ENCODE results near the gene MAGIX.
"Not testable (repeated sequence)": the region's sequence is repeated elsewhere in the genome, so short reads cannot be mapped to it uniquely, and the experiment has no call there.

MAGIX gene

DNA sequence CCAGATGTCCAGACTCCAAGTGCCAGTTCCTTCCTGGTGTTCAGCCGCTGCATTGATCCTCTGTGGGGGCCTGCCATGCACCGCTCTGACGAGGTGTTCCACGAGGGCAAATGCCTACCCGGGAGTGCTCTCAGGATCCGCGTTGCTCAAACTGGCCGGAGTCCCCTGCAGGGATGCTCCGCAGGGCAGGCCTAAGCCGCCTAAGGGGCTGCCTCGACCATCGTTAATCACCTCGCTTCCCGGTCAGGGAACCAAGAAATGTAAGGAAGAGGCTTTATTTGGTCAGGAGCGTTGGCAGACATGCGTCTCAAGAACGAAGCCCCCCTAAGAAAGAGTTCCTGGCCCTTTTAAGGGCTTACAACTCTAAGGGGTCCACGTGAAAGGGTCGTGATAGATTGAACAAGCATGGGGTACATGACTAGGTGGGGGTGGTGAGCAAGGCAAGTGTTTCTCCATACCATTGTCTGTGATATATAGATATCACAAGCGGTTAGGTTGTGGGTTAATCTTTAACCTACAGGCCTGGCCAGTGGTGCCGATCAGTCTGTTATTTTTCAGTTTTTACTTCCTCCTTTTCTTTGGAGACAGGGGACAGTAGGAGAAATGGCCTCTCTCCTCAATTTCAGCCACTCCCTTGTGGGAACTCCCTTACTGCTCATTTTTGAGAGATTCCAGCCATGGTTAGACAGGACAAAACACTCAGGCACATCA is 14.0 kb upstream of the MAGIX start:
- peak; percentile 63 for TF ChIP-seq POLR2A (IDR thresholded peaks at IDR 0.05; ENCODE audit: low read length)
- peak; percentile 51 to 85 for DNase-seq

- DNase-seq, result not testable (repeated sequence)
Observed at GRCh38 chrX:49149291-49149690, 13.3 kb upstream of the MAGIX start.

GRCh38 chrX:49153467-49153866 is 9.1 kb upstream of the MAGIX start:
- TF ChIP-seq GATA1 (IDR thresholded peaks at IDR 0.05; ENCODE audit: low read depth, low read length), result no peak
- no peak for TF ChIP-seq POLR2A (IDR thresholded peaks at IDR 0.05; ENCODE audit: low read length)
- DNase-seq, result no peak

GRCh38 chrX:49155243-49155899 is 7.2 kb upstream of the MAGIX start:
- TF ChIP-seq POLR2A (IDR thresholded peaks at IDR 0.05; ENCODE audit: low read length) (peak; percentile 59), GATA1 (IDR thresholded peaks at IDR 0.05; ENCODE audit: low read depth, low read length) (no peak)
- DNase-seq, result peak; percentile 74 to 87

DNA sequence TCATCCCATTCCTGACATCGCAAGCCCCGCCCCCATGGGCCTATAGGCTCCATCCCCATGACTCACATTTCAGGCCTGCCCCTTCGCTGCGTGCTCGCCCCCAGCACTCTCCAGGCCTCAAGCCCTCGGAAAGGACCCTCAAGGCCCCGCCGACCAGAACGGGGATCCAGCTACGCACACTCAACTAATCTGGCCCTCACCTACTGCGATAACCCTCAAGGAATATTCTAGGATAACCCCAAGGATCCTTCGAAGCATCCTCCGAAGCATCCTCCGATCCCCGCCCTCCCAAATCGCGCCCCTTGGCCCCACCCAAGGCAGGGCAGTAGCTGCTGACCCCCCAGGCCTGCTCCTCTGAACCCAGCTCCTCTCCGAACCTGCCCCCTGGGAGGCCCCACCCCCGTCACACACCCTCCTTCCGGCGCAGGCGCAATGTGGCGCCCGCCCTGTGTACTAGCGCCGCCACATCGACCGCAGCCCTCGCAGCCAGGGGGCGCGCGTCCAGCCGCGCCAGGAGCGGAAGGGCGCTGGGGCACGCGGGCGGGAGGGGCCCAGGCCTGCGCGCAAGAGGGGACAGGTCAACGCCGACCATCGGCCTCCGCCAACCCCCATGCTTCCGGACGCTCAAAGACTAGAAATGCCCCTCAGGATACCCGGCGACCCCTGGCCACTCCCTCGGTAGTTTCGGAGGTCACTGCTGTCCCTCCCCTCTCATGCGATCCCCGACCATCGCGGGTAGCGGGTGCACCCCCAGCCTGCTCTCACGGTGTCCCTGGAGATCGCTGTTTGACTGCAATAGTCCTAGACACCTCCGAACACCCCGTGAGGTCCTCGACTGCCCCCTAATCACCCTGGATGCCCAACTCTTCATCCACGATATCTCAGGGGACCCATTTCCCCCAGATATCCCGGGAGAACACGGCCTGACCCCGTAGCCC is 6.4 kb upstream of the MAGIX start:
- no peak for TF ChIP-seq GATA1 (IDR thresholded peaks at IDR 0.05; ENCODE audit: low read depth, low read length)
- peak; percentile 92 to 94 for DNase-seq

- no peak for DNase-seq
- TF ChIP-seq POLR2A (IDR thresholded peaks at IDR 0.05; ENCODE audit: low read length), result no peak
- no peak for TF ChIP-seq GATA1 (IDR thresholded peaks at IDR 0.05; ENCODE audit: low read depth, low read length)
Observed at GRCh38 chrX:49157194-49157593, 5.4 kb upstream of the MAGIX start.

DNA sequence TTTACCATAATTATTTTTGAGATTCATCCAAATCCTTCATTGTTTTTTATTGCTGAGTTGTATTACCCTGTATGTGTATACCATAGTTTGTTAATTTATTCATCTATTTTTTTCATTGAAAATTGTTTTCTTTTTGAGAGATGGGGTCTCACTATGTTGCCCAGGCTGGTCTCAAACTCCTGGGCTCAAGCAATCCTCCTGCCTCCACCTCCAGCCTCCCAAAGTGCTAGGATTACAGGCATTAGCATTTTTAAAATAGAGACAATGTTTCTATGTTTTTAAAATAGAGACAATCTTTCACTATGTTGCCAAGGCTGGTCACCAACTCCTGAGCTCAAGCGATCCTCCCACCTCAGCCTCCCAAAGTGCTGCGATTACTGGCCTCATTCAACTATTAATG is 1.6 kb upstream of the MAGIX start:
- no peak for TF ChIP-seq POLR2A (IDR thresholded peaks at IDR 0.05; ENCODE audit: low read length)
- no peak for TF ChIP-seq GATA1 (IDR thresholded peaks at IDR 0.05; ENCODE audit: low read depth, low read length)
- DNase-seq, result no peak

DNA sequence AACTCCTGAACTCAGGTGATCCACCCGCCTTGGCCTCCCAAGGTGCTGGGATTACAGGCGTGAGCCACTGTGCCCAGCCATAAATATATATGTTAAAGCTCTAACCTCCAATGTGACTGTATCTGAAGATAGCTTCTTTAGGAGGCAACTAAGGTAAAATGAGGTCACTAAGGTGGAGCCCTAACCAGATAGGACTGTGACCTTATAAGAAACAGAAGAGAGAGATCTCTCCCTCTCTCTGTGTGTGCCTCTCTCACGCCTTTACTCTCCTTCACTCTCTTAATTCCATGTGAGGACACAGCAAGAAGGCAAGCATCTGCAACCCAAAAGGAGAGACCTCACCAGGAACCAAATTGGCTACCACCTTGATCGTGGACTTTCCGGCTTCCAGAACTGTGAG is 926 bp upstream of the MAGIX start:
- peak; percentile 51 to 54 for DNase-seq
- TF ChIP-seq GATA1 (IDR thresholded peaks at IDR 0.05; ENCODE audit: low read depth, low read length) (no peak), POLR2A (IDR thresholded peaks at IDR 0.05; ENCODE audit: low read length) (no peak)

DNA sequence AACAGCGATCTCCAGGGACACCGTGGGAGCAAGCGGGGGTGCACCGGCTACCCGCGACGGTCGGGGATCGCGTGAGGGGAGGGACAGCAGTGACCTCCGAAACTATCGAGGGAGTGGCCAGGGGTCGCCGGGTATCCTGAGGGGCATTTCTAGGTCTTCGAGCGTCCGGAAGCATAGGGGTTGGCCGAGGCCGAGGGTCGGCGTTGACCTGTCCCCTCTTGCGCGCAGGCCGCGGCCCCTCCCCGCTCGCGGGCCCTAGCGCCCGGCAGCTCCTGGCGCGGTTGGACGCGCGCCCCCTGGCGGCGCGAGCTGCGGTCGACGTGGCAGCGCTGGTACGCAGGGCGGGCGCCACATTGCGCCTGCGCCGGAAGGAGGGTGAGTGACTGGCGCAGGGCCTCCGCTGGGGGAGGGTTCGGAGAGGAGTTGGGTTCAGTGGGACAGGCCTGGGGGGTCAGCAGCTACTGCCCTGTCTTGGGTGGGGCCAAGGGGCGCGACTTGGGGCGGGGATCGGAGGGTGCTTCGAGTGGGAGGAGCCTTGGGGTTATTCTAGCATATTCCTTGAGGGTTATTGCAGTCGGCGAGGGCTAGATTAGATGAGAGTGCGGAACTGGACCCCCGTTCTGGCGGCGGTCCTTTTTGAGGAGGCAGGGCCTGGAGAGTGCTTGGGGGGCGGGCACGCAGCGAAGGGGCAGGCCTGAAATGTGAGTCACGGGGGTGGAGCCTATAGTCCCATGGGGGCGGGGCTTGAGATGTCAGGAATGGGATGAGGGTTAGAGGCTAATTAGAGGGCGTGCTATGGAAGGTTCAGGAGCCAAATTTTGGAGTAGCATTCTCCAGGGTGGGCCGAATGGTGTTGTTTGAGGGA is 1.2 kb downstream of the MAGIX start:
- peak; percentile 95 to 96 for DNase-seq
- peak; percentile 43 for TF ChIP-seq POLR2A (IDR thresholded peaks at IDR 0.05; ENCODE audit: low read length)
- TF ChIP-seq GATA1 (IDR thresholded peaks at IDR 0.05; ENCODE audit: low read depth, low read length), result no peak

GRCh38 chrX:49164589-49165360 is 2.2 kb downstream of the MAGIX start:
- DNase-seq, result no peak
- no peak for TF ChIP-seq GATA1 (IDR thresholded peaks at IDR 0.05; ENCODE audit: low read depth, low read length)
- TF ChIP-seq POLR2A (IDR thresholded peaks at IDR 0.05; ENCODE audit: low read length), result no peak

GRCh38 chrX:49165901-49166881 is 3.6 kb downstream of the MAGIX start:
- peak; percentile 91 to 95 for DNase-seq
- TF ChIP-seq POLR2A (IDR thresholded peaks at IDR 0.05; ENCODE audit: low read length) (peak; percentile 59), GATA1 (IDR thresholded peaks at IDR 0.05; ENCODE audit: low read depth, low read length) (no peak)

All from erythroblast (primary cell).